ENCODE results near the gene KLRG1.

DNA sequence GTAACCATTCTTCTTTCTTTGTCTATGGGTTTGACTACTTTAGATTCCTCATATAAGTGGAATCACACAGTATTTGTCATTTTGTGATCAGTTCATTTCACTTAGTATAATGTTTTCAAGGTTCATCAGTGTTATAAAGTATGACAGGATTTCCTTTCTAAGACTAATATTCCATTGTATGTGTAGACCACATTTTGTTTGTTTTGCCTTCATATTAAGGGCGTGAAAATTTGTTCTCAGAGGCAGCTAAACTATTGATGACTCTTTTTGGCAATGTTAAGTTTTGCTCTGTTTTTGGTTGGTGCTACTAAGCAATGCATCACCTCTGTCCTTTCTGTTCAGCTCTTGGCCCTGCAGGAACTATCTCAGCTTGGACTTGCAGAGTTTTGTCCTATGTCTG is 1.7 kb upstream of the KLRG1 start:
- TF ChIP-seq, protein P1, sequence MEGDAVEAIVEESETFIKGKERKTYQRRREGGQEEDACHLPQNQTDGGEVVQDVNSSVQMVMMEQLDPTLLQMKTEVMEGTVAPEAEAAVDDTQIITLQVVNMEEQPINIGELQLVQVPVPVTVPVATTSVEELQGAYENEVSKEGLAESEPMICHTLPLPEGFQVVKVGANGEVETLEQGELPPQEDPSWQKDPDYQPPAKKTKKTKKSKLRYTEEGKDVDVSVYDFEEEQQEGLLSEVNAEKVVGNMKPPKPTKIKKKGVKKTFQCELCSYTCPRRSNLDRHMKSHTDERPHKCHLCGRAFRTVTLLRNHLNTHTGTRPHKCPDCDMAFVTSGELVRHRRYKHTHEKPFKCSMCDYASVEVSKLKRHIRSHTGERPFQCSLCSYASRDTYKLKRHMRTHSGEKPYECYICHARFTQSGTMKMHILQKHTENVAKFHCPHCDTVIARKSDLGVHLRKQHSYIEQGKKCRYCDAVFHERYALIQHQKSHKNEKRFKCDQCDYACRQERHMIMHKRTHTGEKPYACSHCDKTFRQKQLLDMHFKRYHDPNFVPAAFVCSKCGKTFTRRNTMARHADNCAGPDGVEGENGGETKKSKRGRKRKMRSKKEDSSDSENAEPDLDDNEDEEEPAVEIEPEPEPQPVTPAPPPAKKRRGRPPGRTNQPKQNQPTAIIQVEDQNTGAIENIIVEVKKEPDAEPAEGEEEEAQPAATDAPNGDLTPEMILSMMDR (IDR thresholded peaks at IDR 0.05): no peak
- no peak for TF ChIP-seq POLR2A (IDR thresholded peaks at IDR 0.05)
